Neural cell (in vitro differentiated cells): ENCODE results near the gene ELP1.
"Not testable (repeated sequence)": the region's sequence is repeated elsewhere in the genome, so short reads cannot be mapped to it uniquely, and the experiment has no call there.

ENCODE experiments used
- EP300 ChIP-seq: fragments of 450-650 bp; conservative IDR thresholded peaks from 2 replicates; pipeline ENCODE4 v1.6.1; 2014; ENCODE audit warnings: antibody characterized with exemption, mild to moderate bottlenecking, moderate library complexity; ENCODE audit not compliant: poor library complexity, severe bottlenecking
- MXI1 ChIP-seq: fragments of 450-650 bp; conservative IDR thresholded peaks from 2 replicates; pipeline ENCODE4 v1.6.1; 2014; ENCODE audit warnings: antibody characterized with exemption, mild to moderate bottlenecking; ENCODE audit not compliant: poor library complexity, severe bottlenecking
- POLR2AphosphoS5 ChIP-seq: IDR thresholded peaks from 2 replicates; pipeline ENCODE4 v1.6.1; 2012
- RAD21 ChIP-seq: fragments of 450-650 bp; conservative IDR thresholded peaks from 2 replicates; pipeline ENCODE4 v1.6.1; 2014; ENCODE audit warnings: antibody characterized with exemption, mild to moderate bottlenecking, moderate library complexity
- TF ChIP-seq, protein P1 (sequence below): fragments of 450-650 bp; IDR thresholded peaks from 2 replicates; pipeline ENCODE4 v1.5.1; 2014; ENCODE audit warnings: antibody characterized with exemption, mild to moderate bottlenecking, moderate library complexity; ENCODE audit not compliant: poor library complexity, severe bottlenecking
- TF ChIP-seq, protein P2 (sequence below): IDR thresholded peaks from 2 replicates; pipeline ENCODE4 v1.6.1; 2012; ENCODE audit warnings: borderline replicate concordance

DNA sequence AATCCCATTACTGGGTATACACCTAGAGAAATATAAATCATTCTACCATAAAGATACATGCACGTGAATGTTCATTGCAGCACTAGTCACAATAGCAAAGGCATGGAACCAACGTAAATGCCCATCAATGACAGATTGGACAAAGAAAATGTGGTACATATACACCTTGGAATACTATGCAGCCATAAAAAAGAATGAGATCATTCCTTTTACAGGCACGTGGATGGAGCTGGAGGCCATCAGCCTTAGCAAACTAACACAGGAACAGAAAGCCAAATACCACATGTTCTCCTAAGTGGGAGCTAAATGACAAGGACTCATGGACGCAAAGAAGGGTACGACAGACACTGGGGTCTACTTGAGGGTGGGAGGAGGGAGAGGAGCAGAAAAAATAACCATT is 94.4 kb downstream of the ELP1 start:
- TF ChIP-seq, protein P1, sequence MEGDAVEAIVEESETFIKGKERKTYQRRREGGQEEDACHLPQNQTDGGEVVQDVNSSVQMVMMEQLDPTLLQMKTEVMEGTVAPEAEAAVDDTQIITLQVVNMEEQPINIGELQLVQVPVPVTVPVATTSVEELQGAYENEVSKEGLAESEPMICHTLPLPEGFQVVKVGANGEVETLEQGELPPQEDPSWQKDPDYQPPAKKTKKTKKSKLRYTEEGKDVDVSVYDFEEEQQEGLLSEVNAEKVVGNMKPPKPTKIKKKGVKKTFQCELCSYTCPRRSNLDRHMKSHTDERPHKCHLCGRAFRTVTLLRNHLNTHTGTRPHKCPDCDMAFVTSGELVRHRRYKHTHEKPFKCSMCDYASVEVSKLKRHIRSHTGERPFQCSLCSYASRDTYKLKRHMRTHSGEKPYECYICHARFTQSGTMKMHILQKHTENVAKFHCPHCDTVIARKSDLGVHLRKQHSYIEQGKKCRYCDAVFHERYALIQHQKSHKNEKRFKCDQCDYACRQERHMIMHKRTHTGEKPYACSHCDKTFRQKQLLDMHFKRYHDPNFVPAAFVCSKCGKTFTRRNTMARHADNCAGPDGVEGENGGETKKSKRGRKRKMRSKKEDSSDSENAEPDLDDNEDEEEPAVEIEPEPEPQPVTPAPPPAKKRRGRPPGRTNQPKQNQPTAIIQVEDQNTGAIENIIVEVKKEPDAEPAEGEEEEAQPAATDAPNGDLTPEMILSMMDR: not testable (repeated sequence)
- TF ChIP-seq, protein P2, sequence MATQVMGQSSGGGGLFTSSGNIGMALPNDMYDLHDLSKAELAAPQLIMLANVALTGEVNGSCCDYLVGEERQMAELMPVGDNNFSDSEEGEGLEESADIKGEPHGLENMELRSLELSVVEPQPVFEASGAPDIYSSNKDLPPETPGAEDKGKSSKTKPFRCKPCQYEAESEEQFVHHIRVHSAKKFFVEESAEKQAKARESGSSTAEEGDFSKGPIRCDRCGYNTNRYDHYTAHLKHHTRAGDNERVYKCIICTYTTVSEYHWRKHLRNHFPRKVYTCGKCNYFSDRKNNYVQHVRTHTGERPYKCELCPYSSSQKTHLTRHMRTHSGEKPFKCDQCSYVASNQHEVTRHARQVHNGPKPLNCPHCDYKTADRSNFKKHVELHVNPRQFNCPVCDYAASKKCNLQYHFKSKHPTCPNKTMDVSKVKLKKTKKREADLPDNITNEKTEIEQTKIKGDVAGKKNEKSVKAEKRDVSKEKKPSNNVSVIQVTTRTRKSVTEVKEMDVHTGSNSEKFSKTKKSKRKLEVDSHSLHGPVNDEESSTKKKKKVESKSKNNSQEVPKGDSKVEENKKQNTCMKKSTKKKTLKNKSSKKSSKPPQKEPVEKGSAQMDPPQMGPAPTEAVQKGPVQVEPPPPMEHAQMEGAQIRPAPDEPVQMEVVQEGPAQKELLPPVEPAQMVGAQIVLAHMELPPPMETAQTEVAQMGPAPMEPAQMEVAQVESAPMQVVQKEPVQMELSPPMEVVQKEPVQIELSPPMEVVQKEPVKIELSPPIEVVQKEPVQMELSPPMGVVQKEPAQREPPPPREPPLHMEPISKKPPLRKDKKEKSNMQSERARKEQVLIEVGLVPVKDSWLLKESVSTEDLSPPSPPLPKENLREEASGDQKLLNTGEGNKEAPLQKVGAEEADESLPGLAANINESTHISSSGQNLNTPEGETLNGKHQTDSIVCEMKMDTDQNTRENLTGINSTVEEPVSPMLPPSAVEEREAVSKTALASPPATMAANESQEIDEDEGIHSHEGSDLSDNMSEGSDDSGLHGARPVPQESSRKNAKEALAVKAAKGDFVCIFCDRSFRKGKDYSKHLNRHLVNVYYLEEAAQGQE: not testable (repeated sequence)
- not testable (repeated sequence) for TF ChIP-seq EP300, MXI1, POLR2AphosphoS5, RAD21
